BE2C (cell line): ENCODE results near the gene EEPD1.

Source experiments
- DNase-seq: peaks from one replicate; pipeline ENCODE4 v3.0.0-alpha.2; 2020
- H3K27me3 ChIP-seq: fragments of 250-450 bp; sonication (Bioruptor Pico); 2 replicates; pipeline ENCODE4 v1.5.1; 2020; ENCODE audit warnings: mild to moderate bottlenecking
- H3K36me3 ChIP-seq: fragments of 250-450 bp; sonication (Bioruptor Pico); 2 replicates; pipeline ENCODE4 v1.5.1; 2020; ENCODE audit warnings: mild to moderate bottlenecking
- H3K4me1 ChIP-seq: fragments of 250-450 bp; sonication (Bioruptor Pico); 2 replicates; pipeline ENCODE4 v1.5.1; 2020
- H3K4me3 ChIP-seq: 2 replicates; pipeline ENCODE4 v1.5.1; 2011; ENCODE audit warnings: low read depth, low read length
- H3K9me3 ChIP-seq: fragments of 250-450 bp; sonication (Bioruptor Pico); 2 replicates; pipeline ENCODE4 v1.5.1; 2020
- TF ChIP-seq, protein P1 (sequence below): IDR thresholded peaks from 2 replicates; pipeline ENCODE4 v1.5.1; 2012; ENCODE audit warnings: mild to moderate bottlenecking, low read depth, low read length

EEPD1 gene

GRCh38 chr7:36287371-36288241, 134.6 kb downstream of the EEPD1 start:
- TF ChIP-seq, protein P1, sequence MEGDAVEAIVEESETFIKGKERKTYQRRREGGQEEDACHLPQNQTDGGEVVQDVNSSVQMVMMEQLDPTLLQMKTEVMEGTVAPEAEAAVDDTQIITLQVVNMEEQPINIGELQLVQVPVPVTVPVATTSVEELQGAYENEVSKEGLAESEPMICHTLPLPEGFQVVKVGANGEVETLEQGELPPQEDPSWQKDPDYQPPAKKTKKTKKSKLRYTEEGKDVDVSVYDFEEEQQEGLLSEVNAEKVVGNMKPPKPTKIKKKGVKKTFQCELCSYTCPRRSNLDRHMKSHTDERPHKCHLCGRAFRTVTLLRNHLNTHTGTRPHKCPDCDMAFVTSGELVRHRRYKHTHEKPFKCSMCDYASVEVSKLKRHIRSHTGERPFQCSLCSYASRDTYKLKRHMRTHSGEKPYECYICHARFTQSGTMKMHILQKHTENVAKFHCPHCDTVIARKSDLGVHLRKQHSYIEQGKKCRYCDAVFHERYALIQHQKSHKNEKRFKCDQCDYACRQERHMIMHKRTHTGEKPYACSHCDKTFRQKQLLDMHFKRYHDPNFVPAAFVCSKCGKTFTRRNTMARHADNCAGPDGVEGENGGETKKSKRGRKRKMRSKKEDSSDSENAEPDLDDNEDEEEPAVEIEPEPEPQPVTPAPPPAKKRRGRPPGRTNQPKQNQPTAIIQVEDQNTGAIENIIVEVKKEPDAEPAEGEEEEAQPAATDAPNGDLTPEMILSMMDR: no peak
- no peak for DNase-seq
- Histone ChIP-seq H3K27me3 (no peaks in the 10 kb centered on the region), H3K36me3 (no peaks in the 10 kb centered on the region), H3K9me3 (no peaks in the 10 kb centered on the region), H3K4me3 (no peak overlapping the region), H3K4me1 (peaks cover 5% of the 10 kb centered on the region; the same call in 1 of the 2 replicates)

DNA sequence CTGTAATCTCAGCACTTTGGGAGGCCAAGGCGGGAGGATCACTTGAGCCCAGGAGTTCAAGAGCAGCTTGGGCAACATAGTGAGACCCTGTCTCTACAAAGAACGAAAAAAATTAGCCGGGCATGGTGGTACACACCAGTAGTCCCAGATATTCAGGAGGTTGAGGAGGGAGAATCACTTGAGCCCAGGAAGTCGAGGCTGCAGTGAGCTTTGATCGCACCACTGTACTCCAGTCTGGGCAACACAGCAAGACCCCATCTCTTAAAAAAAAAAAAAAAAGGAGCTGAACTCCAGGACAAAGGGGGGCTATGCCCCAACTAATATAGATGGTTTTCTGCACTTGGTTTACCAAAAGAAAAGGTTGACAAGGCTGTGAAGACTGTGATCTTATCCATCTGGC, 135.4 kb downstream of the EEPD1 start:
- Histone ChIP-seq H3K9me3 (no peaks in the 10 kb centered on the region), H3K36me3 (no peaks in the 10 kb centered on the region), H3K4me1 (peaks cover 5% of the 10 kb centered on the region; the same call in 1 of the 2 replicates), H3K4me3 (no peak overlapping the region), H3K27me3 (no peaks in the 10 kb centered on the region)
- TF ChIP-seq, protein P1: no peak
- DNase-seq: no peak

DNA sequence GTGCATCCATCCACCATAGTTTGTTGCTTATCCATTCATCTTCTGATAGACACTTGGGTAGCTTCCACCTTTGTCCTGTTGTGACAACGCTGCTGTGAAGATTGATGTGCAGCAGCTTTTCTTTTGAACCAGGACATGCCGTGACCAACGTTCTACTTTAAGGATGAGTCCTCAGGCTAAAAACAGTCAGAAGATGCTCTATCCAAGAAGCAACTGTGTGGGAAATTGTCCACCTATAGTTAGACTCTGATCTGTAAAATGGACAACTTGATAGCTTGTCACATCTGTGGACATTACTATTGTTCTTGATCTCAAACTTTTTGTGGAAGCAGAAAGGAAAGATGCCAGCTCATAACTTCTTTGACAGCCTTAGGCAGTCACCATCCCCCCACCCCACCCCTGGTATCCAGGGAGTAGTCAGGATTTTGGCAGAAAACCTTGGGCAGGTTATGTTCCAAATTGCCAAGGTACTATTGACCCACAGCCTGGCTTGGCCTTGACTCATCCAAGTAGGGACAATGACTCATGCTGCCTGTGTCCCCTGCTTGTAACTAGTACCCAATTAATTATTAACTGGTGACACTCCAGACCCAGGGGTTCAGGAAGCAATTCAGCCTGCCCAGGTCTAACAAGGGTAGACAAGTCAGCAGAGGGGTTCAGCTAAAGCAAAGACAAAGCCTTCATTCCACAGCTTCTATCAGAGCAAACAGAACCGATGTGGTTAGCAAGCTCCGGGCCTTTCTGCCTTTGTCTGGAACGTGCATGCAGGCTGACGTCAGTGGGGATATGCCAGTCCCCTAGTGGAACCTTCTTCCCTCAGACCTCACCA, 137.0 kb downstream of the EEPD1 start:
- H3K9me3 ChIP-seq: no peaks in the 10 kb centered on the region
- H3K4me3 ChIP-seq: no peak overlapping the region
- TF ChIP-seq, protein P1: no peak
- H3K36me3 ChIP-seq: no peaks in the 10 kb centered on the region
- no peaks in the 10 kb centered on the region for H3K27me3 ChIP-seq
- DNase-seq: no peak
- H3K4me1 ChIP-seq: peaks cover 5% of the 10 kb centered on the region; the same call in 1 of the 2 replicates

GRCh38 chr7:36291387-36292316, 138.6 kb downstream of the EEPD1 start:
- peak; percentile 87 for DNase-seq
- TF ChIP-seq, protein P1: peak; percentile 98
- peak overlapping the region; percentile 71 for H3K4me3 ChIP-seq
- H3K4me1 ChIP-seq: peaks cover 5% of the 10 kb centered on the region; the same call in 1 of the 2 replicates
- H3K27me3 ChIP-seq: no peaks in the 10 kb centered on the region
- H3K9me3 ChIP-seq: no peaks in the 10 kb centered on the region
- no peaks in the 10 kb centered on the region for H3K36me3 ChIP-seq

DNA sequence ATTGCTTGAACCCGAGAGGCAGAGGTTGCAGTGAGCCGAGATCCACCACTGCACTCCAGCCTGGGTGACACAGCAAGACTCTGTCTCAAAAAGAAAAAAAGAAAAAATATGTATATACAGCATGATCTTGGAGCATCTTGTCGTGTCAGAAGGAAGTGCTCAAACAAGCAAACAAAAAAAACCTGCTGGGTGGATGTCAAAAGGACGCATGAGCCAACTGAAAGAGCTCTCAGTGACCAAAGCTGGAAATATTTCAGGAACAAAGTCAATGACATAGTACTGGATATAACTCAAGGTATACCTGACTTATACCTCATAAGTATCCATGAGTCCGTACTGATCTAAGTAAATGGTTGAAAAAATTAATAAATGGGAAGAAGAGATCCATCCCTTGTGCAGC, 142.0 kb downstream of the EEPD1 start:
- Histone ChIP-seq H3K9me3 (no peaks in the 10 kb centered on the region), H3K27me3 (no peaks in the 10 kb centered on the region), H3K4me1 (peaks cover 16% of the 10 kb centered on the region), H3K4me3 (no peak overlapping the region), H3K36me3 (no peaks in the 10 kb centered on the region)
- TF ChIP-seq, protein P1: no peak
- DNase-seq: no peak
